Measurements from ENCODE around the gene LRP6. TPM values are rescaled to one million over a fixed set of nuclear protein-coding genes. Genes with fewer than 3 reads are reported as not detected.

Gene LRP6
- total and polyA plus RNA-seq, 9 donors = 11.9 to 46.5 (median 40.8) TPM

DNA sequence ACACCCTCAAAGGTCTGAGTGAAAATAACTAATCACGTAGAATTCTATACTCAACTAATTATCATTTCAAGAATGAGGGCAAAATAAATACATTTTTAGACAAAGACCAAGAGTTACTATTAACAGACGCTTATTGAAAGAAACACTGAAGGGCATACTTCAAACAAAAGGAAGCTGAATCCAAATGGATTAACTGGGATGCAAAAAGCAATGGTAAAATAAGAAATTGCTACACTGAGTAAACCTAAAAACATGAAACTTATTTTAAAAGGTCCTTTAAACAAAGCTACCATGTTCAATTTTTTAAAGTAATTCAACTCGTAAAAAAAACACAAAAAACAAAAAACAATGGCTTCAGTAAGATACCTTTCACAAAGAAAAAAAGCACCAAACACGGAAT lies 28.2 kb downstream of the LRP6 start:
- no peak overlapping the region for H3K27ac ChIP-seq

DNA sequence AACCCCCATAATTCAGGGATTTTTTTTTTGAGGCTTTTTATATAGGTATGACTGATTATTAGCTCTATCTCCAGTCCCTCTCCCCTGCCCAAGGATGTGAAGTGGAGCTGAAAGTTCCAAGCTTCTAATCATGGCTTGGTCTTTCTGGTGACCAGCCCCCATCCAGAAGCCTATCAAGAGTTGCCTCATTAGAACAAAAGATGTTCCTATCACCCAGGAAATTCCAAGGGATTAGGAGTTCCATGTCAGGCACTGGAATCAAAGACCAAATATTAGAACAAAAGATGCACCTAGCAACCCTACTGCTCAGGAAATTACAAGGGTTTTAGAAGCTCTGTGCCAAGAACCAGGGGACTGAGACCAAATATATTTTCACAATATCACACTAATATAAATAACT lies 29.9 kb downstream of the LRP6 start:
- H3K4me3 ChIP-seq = no peak overlapping the region
- no peaks in the 10 kb centered on the region for H3K36me3 ChIP-seq
- H3K9me3 ChIP-seq = no peaks in the 10 kb centered on the region
- no peaks in the 10 kb centered on the region for H3K27me3 ChIP-seq
- TF ChIP-seq EP300 (IDR thresholded peaks at IDR 0.05) = no peak
- TF ChIP-seq POLR2A (IDR thresholded peaks at IDR 0.05) = no peak
- TF ChIP-seq CTCF (IDR thresholded peaks at IDR 0.05) = no peak
- H3K27ac ChIP-seq = no peak overlapping the region
- no peaks in the 10 kb centered on the region for H3K4me1 ChIP-seq (ENCODE audit: insufficient read depth)
- intact Hi-C loops (cut with DNase I) = no loop called here
- no peak for DNase-seq

More for the DNA sequence above, 28.2 kb downstream of the LRP6 start:
- WGBS, 3 donors = 94% methylated on average over 4 of the region's 4 CpGs
- H3K4me1 ChIP-seq (ENCODE audit: insufficient read depth) = no peaks in the 10 kb centered on the region
- DNase-seq = no peak
- no peaks in the 10 kb centered on the region for H3K27me3 ChIP-seq
- H3K36me3 ChIP-seq = no peaks in the 10 kb centered on the region
- TF ChIP-seq POLR2A (IDR thresholded peaks at IDR 0.05) = no peak
- no peak for TF ChIP-seq EP300 (IDR thresholded peaks at IDR 0.05)
- no peak for TF ChIP-seq CTCF (IDR thresholded peaks at IDR 0.05)
- no peaks in the 10 kb centered on the region for H3K9me3 ChIP-seq
- intact Hi-C loops (cut with DNase I) = no loop called here
- no peak overlapping the region for H3K4me3 ChIP-seq

- Histone ChIP-seq H3K27ac (no peak overlapping the region), H3K4me1 (ENCODE audit: insufficient read depth) (peaks cover 1% of the 10 kb centered on the region), H3K9me3 (no peaks in the 10 kb centered on the region), H3K27me3 (no peaks in the 10 kb centered on the region), H3K36me3 (no peaks in the 10 kb centered on the region), H3K4me3 (no peak overlapping the region)
- TF ChIP-seq POLR2A (IDR thresholded peaks at IDR 0.05) = no peak
- no peak for TF ChIP-seq CTCF (IDR thresholded peaks at IDR 0.05)
- no peak for TF ChIP-seq EP300 (IDR thresholded peaks at IDR 0.05)
- DNase-seq = no peak
- WGBS, 3 donors = 80 to 91% (median 89%) methylated on average over 1 of the region's 1 CpG
- intact Hi-C loops (cut with DNase I) = no loop called here
Measured at GRCh38 chr12:12230275-12230674, 36.6 kb downstream of the LRP6 start.

DNA sequence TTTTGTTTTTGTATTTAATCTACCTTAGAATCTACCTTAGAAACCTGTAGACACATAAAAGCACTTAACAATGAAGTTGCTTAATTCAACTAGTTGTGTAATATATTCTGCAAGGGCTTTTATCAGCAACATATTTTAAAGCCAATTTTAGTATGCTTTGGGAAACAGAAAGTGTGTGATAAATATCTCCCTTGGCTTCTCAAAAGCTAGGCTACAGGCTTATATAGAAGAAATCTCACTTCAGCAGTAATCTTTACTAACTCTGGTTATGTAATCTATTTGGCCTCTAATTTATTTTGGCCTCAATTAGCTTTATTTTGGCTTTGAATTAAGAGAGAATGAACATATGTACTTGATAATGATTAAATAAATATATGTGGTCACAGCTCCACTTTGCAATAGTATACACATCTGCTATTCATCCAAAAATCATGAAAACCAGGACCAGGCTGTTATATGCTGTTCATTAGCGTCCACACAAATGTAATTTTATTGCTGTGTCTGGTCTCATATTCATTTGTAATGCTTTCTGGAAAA lies 37.2 kb downstream of the LRP6 start:
- no peak for DNase-seq
- H3K36me3 ChIP-seq = no peaks in the 10 kb centered on the region
- no peaks in the 10 kb centered on the region for H3K9me3 ChIP-seq
- TF ChIP-seq EP300 (IDR thresholded peaks at IDR 0.05) (no peak), POLR2A (IDR thresholded peaks at IDR 0.05) (no peak), CTCF (IDR thresholded peaks at IDR 0.05) (no peak)
- intact Hi-C loops (cut with DNase I) = no loop called here
- 68 to 87% (median 74%) methylated on average over 1 of the region's 1 CpG for WGBS, 3 donors
- H3K27ac ChIP-seq = no peak overlapping the region
- H3K4me1 ChIP-seq (ENCODE audit: insufficient read depth) = peaks cover 1% of the 10 kb centered on the region
- H3K27me3 ChIP-seq = no peaks in the 10 kb centered on the region
- no peak overlapping the region for H3K4me3 ChIP-seq

Data from ovary (tissue), 9 donors.